Vagina (tissue), 2 donors: ENCODE data around the gene TMEM192. TPM values are rescaled to one million over a fixed set of nuclear protein-coding genes. Genes with fewer than 3 reads are reported as not detected.

ENCODE experiments used
- DNase-seq, 2 donors: peaks; one replicate each; pipeline ENCODE4 v3.0.0-alpha.2; 2017; ENCODE audit errors: extremely low spot score in 2 of 2
- H3K27ac ChIP-seq: fragments of 200-600 bp; sonication (generic); one replicate; pipeline ENCODE4 v1.5.1; 2019
- H3K27me3 ChIP-seq: fragments of 200-600 bp; sonication (generic); one replicate; pipeline ENCODE4 v1.5.1; 2019
- H3K36me3 ChIP-seq, 2 donors: fragments of 200-600 bp; sonication (generic); one replicate each; pipeline ENCODE4 v1.5.1; 2017 to 2019
- H3K4me1 ChIP-seq: fragments of 200-600 bp; sonication (generic); one replicate; pipeline ENCODE4 v1.5.1; 2019
- H3K4me3 ChIP-seq, 2 donors: fragments of 200-600 bp; sonication (generic); 1 replicate in 1 of 2; 2 replicates in 1 of 2; pipeline ENCODE4 v1.5.1; 2016 to 2019
- H3K9me3 ChIP-seq: fragments of 200-600 bp; sonication (generic); one replicate; pipeline ENCODE4 v1.5.1; 2019
- CTCF ChIP-seq, 3 experiments: fragments of 450-650 bp in 2 of 3; fragments of 200-600 bp in 1 of 3; sonication (generic) in 1 of 3; IDR thresholded peaks; one replicate each; pipeline ENCODE4 v1.5.1; 2017 to 2019; ENCODE audit warnings: antibody characterized with exemption in 3 of 3, mild to moderate bottlenecking in 2 of 3, moderate library complexity in 2 of 3
- POLR2A ChIP-seq, 2 donors: fragments of 450-650 bp; IDR thresholded peaks; one replicate each; pipeline ENCODE4 v1.6.1; 2017; ENCODE audit warnings: antibody characterized with exemption in 2 of 2, mild to moderate bottlenecking in 2 of 2, moderate library complexity in 2 of 2
- POLR2AphosphoS5 ChIP-seq, 2 donors: sonication (generic); formaldehyde crosslinking; IDR thresholded peaks; one replicate each; pipeline ENCODE4 v1.9.0; 2017; ENCODE audit warnings: antibody characterized with exemption in 2 of 2, mild to moderate bottlenecking in 2 of 2, low read depth in 1 of 2; ENCODE audit not compliant: insufficient read depth in 1 of 2
- intact Hi-C: fragments of 100-400 bp; cut with DNase I; formaldehyde crosslinking; loops from one replicate; pipeline ENCODE4 v1.15.1; 2023
- total RNA-seq: library from RNA; depleted of rRNA; stranded (reverse); fragments of >200 nt; gene quantifications from one replicate; pipeline ENCODE4 v1.2.3, GENCODE V29; 2016

The TMEM192 gene
- total RNA-seq, 1 donor from 2014 or later: 7.1 TPM

GRCh38 chr4:165118256-165118909 lies 5.7 kb upstream of the TMEM192 start:
- no peaks in the 10 kb centered on the region for H3K9me3 ChIP-seq
- H3K27ac ChIP-seq: no peak overlapping the region
- intact Hi-C loops: no loop called here
- no peak for DNase-seq
- H3K36me3 ChIP-seq: no peaks in the 10 kb centered on the region
- TF ChIP-seq POLR2A (IDR thresholded peaks at IDR 0.05) (no peak), CTCF (IDR thresholded peaks at IDR 0.05) (no peak), POLR2AphosphoS5 (IDR thresholded peaks at IDR 0.05; ENCODE audit: insufficient read depth in 1 of 2, low read depth in 1 of 2) (no peak)
- no peak overlapping the region for H3K4me3 ChIP-seq
- H3K4me1 ChIP-seq: peaks cover 4% of the 10 kb centered on the region
- no peaks in the 10 kb centered on the region for H3K27me3 ChIP-seq

GRCh38 chr4:165115301-165115700 lies 2.6 kb upstream of the TMEM192 start:
- no peak for DNase-seq
- intact Hi-C loops: no loop called here
- TF ChIP-seq CTCF (IDR thresholded peaks at IDR 0.05) (no peak), POLR2A (IDR thresholded peaks at IDR 0.05) (no peak), POLR2AphosphoS5 (IDR thresholded peaks at IDR 0.05; ENCODE audit: insufficient read depth in 1 of 2, low read depth in 1 of 2) (no peak)
- H3K27me3 ChIP-seq: no peaks in the 10 kb centered on the region
- peaks cover 7% of the 10 kb centered on the region for H3K4me1 ChIP-seq
- H3K9me3 ChIP-seq: no peaks in the 10 kb centered on the region
- no peak overlapping the region for H3K27ac ChIP-seq
- no peak overlapping the region for H3K4me3 ChIP-seq
- no peaks in the 10 kb centered on the region for H3K36me3 ChIP-seq

GRCh38 chr4:165111906-165112367 lies 723 bp downstream of the TMEM192 start:
- Histone ChIP-seq H3K9me3 (no peaks in the 10 kb centered on the region), H3K27ac (peak overlapping the region; percentile 81), H3K27me3 (no peaks in the 10 kb centered on the region), H3K4me1 (peaks cover 7% of the 10 kb centered on the region), H3K36me3 (no peaks in the 10 kb centered on the region), H3K4me3 (peak overlapping the region; percentile 79 to 95)
- DNase-seq: no peak
- TF ChIP-seq CTCF (IDR thresholded peaks at IDR 0.05) (no peak), POLR2AphosphoS5 (IDR thresholded peaks at IDR 0.05; ENCODE audit: insufficient read depth in 1 of 2, low read depth in 1 of 2) (no peak), POLR2A (IDR thresholded peaks at IDR 0.05) (no peak)
- intact Hi-C loops: no loop called here

GRCh38 chr4:165106518-165106917 lies 6.1 kb downstream of the TMEM192 start:
- no peaks in the 10 kb centered on the region for H3K27me3 ChIP-seq
- no peak overlapping the region for H3K4me3 ChIP-seq
- H3K9me3 ChIP-seq: no peaks in the 10 kb centered on the region
- TF ChIP-seq POLR2A (IDR thresholded peaks at IDR 0.05) (no peak), POLR2AphosphoS5 (IDR thresholded peaks at IDR 0.05; ENCODE audit: insufficient read depth in 1 of 2, low read depth in 1 of 2) (no peak), CTCF (IDR thresholded peaks at IDR 0.05) (no peak)
- no peak overlapping the region for H3K27ac ChIP-seq
- intact Hi-C loops: no loop called here
- H3K36me3 ChIP-seq: peaks cover 0 to 8% of the 10 kb centered on the region in 2 donors
- no peaks in the 10 kb centered on the region for H3K4me1 ChIP-seq
- DNase-seq: peak; percentile 49 to 62

- TF ChIP-seq POLR2AphosphoS5 (IDR thresholded peaks at IDR 0.05; ENCODE audit: insufficient read depth in 1 of 2, low read depth in 1 of 2) (no peak), CTCF (IDR thresholded peaks at IDR 0.05) (no peak)
- Histone ChIP-seq H3K36me3 (peaks cover 0 to 34% of the 10 kb centered on the region in 2 donors), H3K27me3 (no peaks in the 10 kb centered on the region), H3K27ac (no peak overlapping the region), H3K9me3 (no peaks in the 10 kb centered on the region), H3K4me3 (no peak overlapping the region), H3K4me1 (no peaks in the 10 kb centered on the region)
- peak in 1 of 2 donors; percentile 52 for DNase-seq
- intact Hi-C loops: no loop called here
Measured at GRCh38 chr4:165101641-165102040, 11.0 kb downstream of the TMEM192 start.
